ENCODE results near the gene OR4N2.
"Not testable (repeated sequence)": the region's sequence is repeated elsewhere in the genome, so short reads cannot be mapped to it uniquely, and the experiment has no call there.

The OR4N2 gene

GRCh38 chr14:19834203-19834848 lies 30.8 kb downstream of the OR4N2 start:
- DNase-seq (ENCODE audit: low spot score) = not testable (repeated sequence)

DNA sequence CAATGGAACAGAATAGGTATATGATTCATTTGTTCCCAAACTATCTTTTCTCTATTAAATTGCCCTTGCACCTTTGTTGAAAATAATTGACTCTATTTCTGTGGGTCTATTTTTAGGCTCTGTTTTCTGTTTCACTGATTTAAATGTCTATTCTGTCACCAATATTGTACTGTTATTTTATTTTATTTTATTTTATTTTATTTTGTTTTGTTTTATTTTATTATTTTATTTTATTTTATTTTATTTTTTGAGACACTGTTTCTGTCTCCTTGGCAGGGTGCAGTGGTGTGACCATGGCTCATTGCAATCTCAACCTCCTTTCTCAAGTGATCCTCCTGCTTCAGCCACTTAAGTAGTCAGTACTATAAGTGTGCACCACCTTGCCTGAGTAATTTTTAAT lies 34.9 kb downstream of the OR4N2 start:
- no peak for DNase-seq (ENCODE audit: low spot score)

DNA sequence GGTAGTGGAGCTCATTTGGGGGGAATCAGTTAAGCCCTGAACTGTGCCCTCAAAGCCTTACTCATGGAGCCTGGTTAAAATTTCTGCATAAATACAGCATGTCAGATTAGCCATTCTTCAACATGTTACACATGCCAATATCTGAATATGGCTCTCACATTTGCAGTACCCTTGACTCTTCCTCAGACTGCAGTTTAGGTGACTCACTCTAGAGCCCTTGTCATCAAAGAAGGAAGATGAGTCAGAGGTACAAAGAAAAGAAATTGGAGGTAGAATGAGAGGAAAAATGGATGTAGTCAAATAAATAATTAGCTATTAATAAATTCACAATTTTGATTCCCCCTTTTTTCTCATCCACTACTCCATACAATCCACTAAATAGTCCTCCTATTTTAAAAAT lies 47.8 kb downstream of the OR4N2 start:
- DNase-seq (ENCODE audit: low spot score) = no peak

GRCh38 chr14:19866061-19866669 lies 62.6 kb downstream of the OR4N2 start:
- not testable (repeated sequence) for DNase-seq (ENCODE audit: low spot score)

- no peak for DNase-seq (ENCODE audit: low spot score)
Measured at GRCh38 chr14:19873178-19873577, 69.6 kb downstream of the OR4N2 start.

GRCh38 chr14:19874842-19875241 lies 71.3 kb downstream of the OR4N2 start, which contains the start of gene OR4K2:
Gene OR4K2, plus strand, starts transcription at chr14:19875142. Its CDS starts 1,126 bp downstream, at chr14:19876268.
- no peak for DNase-seq (ENCODE audit: low spot score)

DNA sequence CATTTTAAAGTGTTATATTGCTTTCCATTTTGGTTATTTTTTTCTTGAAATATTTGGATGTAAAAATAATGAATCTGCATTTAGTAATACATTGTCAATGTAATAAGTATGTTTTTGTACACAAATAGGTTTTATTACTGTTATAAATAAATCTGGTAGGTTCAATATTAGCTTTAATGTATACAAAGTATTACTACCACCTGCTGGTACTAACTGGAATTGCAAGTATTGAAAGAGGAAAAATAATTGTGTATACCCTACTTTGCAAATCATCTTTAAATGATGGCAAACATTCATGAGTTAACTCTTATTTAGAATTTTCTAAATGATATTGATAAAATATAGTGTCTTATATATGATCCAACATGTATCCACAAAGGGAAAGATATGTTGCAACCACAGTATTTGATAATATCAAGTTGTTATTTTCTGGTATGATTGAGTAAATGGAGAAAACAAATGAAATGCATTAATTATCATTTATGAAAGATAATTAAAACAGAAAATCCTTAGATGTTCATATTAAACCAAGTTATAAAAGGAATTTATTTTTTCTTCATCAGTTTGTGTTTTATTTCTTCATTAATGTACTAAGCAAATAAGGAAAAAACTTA lies 74.6 kb downstream of the OR4N2 start:
- DNase-seq (ENCODE audit: low spot score) = peak; percentile 7
